Measurements from ENCODE around the gene AARS2.
A peak's percentile ranks its signal among the peaks of the same experiment; 100 is the strongest.

AARS2 gene

GRCh38 chr6:44298864-44299263 lies 14.3 kb downstream of the AARS2 start:
- no peak for DNase-seq

DNA sequence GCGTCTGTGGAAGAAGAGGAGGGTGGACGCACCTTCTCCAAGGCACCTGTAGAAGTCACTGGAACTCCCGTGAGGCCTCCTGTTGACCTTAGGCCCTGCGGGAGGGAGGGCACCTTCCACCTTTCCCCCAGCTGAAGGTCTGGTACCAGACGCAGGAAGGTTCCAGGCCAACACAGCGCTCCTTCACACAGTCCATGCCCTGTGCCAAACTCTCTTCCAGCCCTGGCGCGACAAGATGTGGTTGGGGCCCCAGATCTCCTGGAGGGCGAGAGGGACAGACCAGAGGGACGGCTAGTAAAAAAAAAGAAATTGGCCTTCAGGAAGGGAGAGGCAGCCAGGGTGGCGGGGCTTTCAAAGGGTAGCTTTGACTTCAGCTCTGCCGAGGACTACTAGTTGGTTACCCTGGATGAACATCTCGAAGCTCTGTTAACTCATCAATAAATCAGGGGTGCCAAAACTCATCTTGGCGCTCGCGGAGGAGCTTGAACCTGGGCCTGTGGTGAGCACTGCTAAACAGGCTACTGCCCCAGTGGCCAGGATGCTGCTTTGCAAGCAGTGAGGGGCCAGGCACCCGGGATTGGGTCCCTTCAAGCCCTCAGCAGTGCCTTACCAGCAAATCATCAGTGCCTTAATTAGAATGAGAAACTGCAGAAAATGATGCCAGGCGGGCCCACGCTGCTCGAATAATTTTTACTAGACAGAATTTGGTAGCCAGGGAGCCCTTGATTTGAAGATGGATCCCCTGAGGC lies 14.9 kb downstream of the AARS2 start:
- DNase-seq: no peak

GRCh38 chr6:44297063-44298038 lies 15.8 kb downstream of the AARS2 start:
- DNase-seq: peak; percentile 16

DNA sequence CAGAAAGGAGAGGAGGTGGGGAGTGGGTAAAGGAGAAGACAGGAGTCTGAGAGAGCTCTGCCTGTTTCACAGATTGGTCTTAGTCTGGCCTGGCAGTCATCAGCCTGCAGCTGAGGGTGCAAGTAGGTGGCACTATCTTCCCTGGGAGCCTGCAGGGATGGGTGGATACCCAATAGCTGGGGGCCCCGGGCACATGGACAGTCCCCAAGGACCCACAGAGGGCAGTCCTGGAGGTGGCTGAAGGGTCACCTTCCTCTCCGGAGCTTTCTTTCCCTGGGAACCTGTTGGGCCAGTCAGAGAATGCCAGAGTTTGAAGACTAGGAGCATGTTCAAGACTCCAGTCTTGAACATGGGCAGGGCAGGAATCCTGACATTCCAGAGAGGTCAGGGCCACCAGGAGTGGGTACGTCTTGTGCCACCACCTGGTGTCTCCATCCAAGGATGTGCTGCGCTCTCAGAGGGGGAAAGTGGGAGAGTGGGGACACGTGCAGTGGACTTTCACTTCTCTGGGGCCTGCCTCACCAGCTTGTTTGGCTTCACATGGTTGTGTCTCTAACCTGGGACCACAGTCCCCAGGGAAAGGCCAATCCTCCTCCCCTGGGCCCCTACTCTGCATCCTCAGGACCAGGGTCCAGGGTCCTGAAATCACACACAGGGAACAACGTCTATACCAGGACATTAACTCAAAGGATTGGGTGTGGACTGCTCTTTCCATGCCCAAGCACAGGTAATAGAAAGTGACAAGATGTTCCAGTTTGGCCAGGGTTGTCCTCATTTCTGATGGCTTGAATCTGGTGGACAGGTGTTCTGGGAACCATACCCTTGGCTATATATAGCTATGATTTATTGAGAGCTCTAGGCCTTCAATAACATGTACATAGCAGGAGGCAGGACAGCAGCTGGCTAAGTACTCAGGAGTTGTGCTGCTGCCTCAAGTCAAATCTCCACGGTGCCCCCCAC lies 18.0 kb downstream of the AARS2 start:
- no peak for DNase-seq

DNA sequence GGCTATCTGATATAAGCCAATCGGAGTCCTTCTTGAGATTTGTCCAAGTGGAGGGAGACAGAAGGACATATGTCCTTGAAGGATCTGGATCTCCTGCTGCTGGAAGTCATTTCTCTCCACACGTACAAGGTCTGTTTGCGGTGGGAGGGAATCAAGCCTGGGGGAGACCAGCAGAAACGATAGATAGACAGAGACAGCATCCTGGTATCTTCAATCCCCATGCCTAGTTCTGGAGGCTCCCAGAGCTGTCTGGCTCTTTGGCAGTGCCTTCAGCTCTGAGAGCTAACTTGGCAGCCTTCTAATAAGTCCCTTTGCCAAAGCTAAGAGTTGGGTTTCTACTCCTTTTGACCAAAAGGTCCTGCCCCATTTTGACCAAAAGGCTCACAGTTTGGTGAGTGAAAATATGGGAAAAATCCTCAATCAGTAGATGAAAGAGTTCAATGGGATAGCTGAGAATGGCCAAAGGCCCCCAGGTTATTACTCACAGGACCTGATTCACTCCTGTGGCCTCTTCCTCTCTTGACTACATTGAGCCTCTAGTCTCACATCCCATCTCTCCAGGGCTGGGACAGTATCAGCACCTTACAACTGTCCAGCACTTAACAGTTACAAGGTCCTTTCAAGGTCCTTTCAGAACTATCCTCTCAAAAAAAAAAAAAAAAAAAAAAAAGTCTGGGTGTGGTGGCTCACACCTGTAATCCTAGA lies 20.3 kb downstream of the AARS2 start:
- no peak for DNase-seq

- DNase-seq: no peak
These were observed 21.3 kb downstream of the AARS2 start for GRCh38 chr6:44291841-44292240.

- DNase-seq: no peak
These were observed 23.4 kb downstream of the AARS2 start for GRCh38 chr6:44289726-44290260.

GRCh38 chr6:44286747-44287146 lies 26.4 kb downstream of the AARS2 start:
- DNase-seq: no peak

DNA sequence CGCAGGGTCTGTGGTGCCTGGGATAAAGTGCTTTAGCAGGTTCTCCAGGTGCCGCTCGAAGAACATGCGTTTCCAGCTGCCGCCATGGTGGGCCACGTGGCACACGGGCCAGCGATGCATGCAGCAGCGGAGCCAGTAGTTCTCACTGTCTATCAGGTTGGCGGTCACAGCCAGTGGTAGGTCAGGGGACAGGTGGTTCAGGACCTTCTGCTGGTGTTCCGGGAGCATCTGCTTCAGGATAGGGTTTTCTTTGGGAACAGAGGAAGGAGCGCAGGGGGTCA lies 26.9 kb downstream of the AARS2 start:
- DNase-seq: no peak

DNA sequence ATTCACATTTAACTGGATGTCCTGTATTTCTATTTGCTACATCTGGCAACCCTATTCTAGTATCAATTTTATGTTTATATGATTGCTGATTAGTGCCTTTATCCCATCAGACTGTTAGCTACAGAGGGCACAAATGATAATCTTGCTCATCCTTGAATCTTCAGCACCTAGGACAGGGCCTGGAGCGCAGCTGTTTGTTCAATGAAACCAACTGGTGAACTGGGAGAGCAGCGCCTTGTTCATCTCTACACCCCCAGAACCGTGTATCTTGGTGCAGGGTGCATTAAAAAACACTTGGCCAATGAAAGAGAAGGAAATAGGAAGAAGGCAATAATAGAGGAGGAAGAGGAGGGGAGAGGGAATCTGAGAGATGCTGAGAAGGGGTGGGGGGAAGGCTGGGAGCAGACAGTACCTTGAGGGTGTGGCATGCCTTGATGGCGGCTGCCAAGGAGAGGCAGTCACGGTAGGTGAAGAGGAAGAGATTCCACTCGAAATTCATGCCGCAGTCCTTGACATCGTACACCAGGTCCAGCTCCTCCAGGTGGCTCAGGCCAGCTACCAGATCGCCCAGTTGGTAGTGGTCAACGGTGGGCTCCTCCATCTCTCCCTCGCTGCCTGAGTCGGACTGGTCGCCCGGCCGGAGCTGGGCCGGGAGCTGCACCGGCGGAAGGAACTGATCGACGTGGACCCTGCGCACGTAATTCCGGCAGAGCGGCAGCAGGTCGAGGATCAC lies 27.4 kb downstream of the AARS2 start:
- DNase-seq: peak; percentile 38

- no peak for DNase-seq
These were observed 28.3 kb downstream of the AARS2 start for GRCh38 chr6:44284867-44285266.

- no peak for DNase-seq
These were observed 29.0 kb downstream of the AARS2 start for GRCh38 chr6:44284121-44284520.

DNA sequence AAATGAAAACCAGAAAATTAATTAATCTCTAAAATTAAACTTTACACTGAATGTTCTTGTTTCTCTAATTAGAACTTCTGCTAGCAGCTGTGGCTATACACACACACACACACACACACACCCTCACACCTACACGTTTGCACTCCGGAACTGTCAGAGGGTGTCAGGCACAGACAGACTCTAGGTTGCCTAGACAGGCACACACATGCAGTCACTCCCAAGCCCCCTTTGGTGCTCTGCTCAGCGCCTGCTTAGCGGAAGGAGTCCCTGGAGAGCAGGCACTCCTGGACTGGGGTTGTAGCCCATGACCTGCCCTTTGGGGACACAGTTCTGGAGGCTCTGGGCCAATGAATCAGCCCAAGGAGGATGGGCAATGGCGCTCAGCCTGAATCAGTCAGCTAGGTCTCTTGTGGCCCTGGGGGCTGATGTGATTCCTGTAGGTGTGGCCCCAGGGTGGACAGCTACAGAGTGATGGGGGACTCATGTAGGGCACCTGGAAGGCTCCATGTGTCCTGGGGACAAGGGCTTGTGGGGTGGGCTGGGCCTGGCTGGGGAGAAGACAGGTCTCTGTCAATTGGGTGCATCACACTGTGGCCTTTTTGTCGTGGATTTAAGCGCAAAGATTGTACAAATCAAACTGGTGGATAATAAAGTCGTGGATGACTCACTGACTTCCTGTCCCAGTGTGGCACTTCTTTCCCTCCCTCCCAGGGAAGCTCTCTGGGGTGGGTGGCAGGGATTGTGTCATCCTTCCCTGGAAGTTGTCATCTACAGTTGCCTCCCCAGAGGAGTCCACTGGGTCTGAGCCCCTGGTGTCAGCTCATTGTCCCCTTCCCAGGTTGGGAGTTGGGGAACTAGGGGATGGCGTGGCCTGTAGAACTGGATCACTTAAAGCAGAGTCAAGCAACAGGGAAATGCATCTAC lies 34.1 kb downstream of the AARS2 start:
- no peak for DNase-seq

GRCh38 chr6:44278315-44278714 lies 34.8 kb downstream of the AARS2 start:
- DNase-seq: no peak

DNA sequence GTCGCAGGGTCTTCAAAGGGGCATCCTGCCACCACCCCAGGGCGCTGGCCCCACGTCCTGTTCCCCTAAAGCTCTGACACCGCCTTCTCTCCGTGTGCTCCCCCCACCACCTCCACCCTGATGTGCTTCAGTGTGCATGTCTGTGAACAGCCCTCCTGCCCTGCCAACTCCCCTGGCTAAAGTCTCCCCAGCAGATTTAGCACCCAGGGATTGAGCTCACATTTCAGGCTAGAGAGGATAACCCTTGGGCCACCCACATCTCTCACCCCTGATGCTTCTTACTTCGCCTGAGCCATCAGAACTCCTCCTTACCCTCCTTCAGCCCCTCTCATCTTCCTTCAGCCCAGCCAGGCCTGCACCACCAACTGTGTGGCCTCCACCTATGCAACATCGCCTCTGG lies 35.4 kb downstream of the AARS2 start:
- DNase-seq: no peak

DNA sequence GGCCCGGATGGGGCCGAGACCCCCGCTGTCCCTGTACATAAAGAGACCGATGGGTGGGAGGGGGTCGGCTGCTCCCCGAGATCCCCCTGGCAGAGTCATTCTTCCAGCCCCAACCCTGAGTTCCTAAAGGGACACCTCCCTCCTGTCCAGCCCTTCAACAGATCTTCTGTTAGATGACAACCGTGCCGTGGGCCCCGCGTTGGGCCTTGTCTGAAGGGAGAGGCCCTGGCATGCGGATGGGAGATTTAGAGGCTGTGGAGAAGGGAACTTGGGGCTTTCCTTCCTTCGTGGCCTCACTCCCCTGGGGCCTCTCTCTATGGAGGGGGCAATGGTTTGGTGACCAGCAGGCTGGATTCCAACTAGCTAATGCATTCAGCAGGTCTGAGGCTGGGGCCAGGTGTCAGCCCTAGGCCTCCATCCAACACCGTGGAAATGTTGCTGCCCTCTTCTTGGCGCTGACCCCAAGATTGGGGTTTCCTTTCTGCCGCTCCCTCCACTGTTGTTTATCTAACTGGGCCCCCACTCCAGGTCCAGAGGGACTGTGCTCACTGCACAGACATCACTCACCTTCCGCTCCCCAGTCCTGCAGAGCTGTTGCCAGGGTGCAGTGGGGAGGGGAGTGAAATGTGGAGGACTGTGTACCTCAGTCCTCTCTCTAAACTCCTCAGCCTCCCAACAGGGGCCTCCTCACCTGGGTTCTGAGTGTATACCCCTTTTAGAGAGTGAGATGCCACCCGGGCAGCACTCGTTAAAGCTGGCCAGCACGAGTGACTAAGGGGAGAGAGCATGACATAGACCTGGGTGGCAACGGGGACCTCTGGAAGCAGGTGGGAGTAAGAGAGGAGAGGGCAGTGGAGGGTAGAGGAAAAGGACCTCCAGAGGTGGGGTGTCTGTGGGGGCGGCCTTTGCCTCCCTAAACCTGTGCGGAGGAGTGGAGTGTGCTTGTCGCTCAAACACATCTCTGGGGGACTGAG lies 36.2 kb downstream of the AARS2 start:
- DNase-seq: no peak

- DNase-seq: peak; percentile 30
These were observed 37.1 kb downstream of the AARS2 start for GRCh38 chr6:44275749-44276648.

GRCh38 chr6:44275271-44275748 lies 37.8 kb downstream of the AARS2 start:
- no peak for DNase-seq
